Fibroblast of upper back skin (primary cell): ENCODE measurements around the gene MYADML2.
"Not testable (repeated sequence)": the region's sequence is repeated elsewhere in the genome, so short reads cannot be mapped to it uniquely, and the experiment has no call there.

Source experiments
- DNase-seq: peaks from one replicate; pipeline ENCODE4 v3.0.0-alpha.2; 2013

MYADML2 gene

DNA sequence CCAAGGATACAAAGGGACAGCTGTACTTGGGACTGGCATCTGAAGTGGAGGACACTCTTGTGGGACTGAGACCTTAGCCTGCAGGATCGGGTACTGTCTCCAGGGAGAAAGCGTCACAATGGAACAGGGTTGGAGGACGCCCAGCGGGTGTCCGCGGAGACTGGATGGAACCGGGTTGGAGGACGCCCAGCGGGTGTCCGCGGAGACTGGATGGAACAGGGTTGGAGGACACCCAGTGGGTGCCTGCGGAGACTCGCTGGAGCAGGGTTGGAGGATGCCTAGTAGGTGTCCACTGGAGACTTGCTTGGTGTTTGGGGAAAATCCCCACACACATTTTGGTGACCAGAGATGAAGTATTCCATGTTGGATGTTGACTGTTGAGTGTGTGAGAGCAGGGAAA lies at the start of gene MYADML2:
TSS of gene MYADML2 (minus strand) at position 45 of the 400 bp plus-strand sequence. CDS start 5,492 bp downstream, outside the sequence.
- no peak for DNase-seq

DNA sequence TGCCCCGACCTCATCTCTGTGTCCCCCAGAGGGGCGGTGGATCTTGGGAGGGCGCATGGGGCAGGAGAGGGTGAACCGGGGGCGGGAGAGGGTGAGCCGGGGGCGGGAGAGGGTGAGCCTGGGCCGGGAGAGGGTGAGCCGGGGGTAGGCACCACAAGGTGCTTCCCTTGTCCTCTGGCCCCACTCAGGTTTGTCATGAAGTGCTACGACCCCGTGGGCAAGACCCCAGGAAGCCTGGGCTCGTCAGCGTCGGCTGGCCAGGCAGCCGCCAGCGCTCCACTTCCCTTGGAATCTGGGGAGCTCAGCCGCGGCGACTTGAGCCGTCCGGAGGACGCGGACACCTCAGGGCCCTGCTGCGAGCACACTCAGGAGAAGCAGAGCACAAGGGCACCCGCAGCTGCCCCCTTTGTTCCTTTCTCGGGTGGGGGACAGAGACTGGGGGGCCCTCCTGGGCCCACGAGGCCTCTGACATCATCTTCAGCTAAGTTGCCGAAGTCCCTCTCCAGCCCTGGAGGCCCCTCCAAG lies 49.3 kb upstream of the MYADML2 start:
- DNase-seq: no peak

GRCh38 chr17:81995463-81996231 lies 48.6 kb upstream of the MYADML2 start:
- DNase-seq: no peak

GRCh38 chr17:81994593-81995462 lies 47.8 kb upstream of the MYADML2 start:
- no peak for DNase-seq

- no peak for DNase-seq
Observed at GRCh38 chr17:81993729-81994592, 46.9 kb upstream of the MYADML2 start.

DNA sequence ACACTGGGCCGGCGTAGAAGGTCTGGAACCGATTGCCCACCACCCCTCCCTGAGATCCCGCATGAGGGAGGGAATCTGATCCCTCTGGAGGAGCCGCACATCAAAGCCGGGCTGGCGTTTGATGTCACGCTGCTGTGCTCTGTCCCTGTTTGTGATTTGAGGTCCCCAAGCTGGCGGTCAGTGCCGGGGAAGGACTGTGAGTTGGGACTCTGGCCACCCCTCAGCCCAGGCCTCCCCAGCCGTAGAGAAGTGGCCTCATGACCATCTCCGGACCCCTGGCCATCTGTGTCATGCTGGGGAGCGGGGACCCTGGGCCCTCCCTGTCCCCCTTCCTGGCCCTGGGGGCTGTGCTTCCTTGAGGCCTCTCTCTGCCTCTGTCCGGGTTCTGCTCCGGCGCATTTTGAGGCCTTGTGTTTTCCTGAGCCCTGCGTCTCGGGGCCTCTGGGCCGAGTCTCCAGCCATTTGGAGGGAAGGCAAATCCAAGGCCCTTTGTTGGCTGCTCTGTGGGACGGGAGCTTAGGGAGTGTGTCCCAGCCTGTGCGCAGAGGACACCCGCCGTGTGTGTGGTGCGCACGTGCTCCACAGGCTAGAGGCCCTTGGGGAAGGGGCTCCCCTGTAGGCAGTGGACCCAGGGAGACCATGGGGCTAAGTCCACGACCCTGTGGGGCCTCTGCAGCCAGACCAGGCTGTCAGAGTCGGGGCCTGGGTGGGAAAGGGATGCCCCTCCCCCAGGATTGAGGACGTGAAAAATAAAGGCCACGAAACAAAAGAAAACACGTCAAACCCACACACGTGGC lies 45.5 kb upstream of the MYADML2 start:
- no peak for DNase-seq

GRCh38 chr17:81991684-81992305 lies 44.8 kb upstream of the MYADML2 start:
- DNase-seq: peak; percentile 39

GRCh38 chr17:81990836-81991683 lies 44.0 kb upstream of the MYADML2 start:
- DNase-seq: no peak

DNA sequence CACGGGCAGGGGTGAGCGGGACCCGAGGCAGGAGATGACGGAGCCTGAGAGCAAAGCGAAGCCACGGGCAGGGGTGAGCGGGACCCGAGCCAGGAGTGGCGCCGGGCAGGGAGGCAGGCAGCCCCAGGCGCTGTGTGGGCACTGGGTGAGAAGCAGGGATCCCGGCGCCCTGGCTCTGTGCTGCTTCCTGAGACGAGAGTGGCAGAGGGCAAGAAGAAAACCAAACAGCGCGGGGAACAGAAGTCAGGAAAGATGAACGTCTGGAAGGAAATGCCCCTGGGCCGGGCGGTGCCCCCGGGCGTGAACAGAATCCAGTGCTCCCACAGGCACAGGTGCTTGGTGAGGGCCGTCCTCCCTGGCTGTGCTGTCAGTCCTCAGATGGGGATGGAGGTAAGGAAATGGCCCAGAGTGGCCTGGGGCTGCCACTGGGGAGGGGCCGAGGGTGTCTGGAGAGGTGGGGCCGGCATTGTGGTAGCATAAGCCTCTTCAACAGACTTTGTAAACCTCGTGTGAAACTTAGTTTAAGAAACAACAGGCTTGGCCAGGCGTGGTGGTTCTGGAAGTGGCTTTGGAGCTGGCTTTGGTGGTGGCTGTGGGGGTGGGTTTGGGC lies 40.2 kb upstream of the MYADML2 start:
- no peak for DNase-seq

DNA sequence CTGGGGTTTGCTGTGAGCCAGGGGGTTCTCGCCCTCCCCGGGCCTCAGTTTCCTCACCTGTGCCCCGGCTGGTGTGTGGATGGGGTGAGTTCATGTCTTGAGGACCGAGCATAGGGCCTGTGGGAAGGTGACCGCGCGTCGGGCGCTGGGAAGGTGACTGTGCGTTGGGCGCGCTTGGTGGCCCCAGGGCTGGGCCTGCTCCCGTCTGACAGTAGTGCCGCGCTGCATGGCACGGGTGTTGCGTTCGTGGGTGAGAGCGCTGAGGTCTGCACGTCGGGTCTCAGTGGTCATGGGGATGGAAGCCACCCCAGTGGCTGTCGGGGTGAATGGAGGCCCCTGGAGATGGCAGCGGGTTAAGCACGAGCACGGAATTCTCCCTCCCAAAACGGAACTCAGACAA lies 39.6 kb upstream of the MYADML2 start:
- DNase-seq: no peak

- no peak for DNase-seq
Observed at GRCh38 chr17:81984773-81985410, 37.9 kb upstream of the MYADML2 start.

- no peak for DNase-seq
Observed at GRCh38 chr17:81983639-81984373, 36.8 kb upstream of the MYADML2 start.

GRCh38 chr17:81983011-81983638 lies 36.1 kb upstream of the MYADML2 start:
- no peak for DNase-seq

GRCh38 chr17:81981511-81981910 lies 34.5 kb upstream of the MYADML2 start:
- DNase-seq: not testable (repeated sequence)

DNA sequence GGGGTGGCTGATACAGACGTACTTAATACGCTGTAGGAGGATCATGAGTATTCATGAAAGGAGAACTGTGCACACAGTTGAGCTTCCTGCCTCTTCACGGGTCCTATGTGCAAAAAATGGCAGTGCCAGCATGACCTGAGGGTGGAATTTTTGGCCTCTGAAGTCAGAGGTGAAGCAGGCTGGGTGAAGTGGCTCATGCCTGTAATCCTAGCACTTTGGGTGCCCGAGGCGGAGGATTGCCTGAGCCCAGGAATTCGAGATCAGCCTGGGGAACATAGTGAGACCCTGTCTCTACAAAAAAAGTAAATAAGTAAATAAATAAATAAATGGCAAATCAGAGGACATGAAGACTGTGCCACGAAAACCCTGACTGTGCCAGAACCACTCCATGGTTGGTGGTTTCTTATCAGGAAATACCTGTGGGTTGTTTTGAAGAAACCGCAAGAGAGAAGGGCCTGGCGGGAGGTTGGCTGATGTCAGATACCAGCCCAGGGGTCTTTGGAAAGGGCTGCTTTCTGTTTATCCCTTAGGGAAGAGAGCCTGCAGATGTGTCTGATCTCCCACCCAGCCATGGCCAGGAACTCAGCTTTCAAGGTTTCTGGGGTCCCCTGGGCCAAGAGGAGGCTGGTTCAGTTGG lies 33.8 kb upstream of the MYADML2 start:
- DNase-seq: no peak

GRCh38 chr17:81980122-81980521 lies 33.1 kb upstream of the MYADML2 start:
- no peak for DNase-seq

DNA sequence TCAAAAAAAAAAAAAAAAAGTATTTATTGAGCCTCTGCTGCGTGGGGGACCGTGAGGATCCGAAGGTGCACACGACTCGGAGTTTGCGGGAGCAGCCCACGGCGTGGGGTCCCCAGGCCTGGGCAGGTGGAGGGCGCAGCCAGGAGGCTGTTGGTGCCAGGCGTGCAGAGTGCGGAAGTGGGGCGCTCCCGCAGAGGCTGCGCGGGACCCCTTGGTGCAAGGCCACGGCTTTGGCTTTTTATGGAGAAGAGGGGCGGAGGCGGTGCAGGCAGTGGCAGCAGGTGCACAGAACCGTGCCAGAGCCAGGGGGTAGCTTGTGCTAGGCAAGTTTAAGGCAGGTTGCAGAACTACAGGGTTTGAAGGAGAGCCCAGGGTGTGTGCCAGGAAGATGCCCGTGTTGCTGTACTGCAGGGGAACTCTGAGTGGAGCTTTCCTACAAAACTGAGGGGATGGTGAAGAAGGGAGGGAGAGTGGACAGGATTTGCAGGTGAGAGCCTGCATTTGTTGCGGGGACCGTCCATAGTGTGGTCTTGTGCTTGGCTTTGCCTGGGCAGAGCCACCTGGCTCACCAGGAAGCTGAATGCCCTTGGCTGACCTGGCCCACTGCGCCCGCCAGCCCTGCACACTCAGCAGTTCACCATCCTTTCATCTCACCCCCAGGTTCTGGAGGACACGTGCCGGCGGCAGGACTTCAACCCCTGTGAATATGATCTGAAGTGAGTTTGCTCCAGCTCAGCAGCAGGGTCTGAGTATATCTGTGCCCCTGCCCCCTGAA lies 31.7 kb upstream of the MYADML2 start:
- DNase-seq: no peak
